SK-N-SH treated with all-trans-retinoic acid at 6 μM for 48 hours (cell line): ENCODE results near the gene LRBA.

ENCODE experiments used
- ATAC-seq: fragments of 200-7000 bp; cut with Tn5 transposase; 3 replicates; pipeline ENCODE4 v1.9.1; 2020; ENCODE audit warnings: mild to moderate bottlenecking, moderate library complexity
- BACH2 ChIP-seq: fragments of 250-450 bp; sonication (Bioruptor Pico); IDR thresholded peaks from 2 replicates; pipeline ENCODE4 v1.9.0; 2021; ENCODE audit warnings: mild to moderate bottlenecking, borderline replicate concordance
- ESRRG ChIP-seq: fragments of 250-450 bp; sonication (Bioruptor Pico); IDR thresholded peaks from 2 replicates; pipeline ENCODE4 v1.6.1; 2021; ENCODE audit warnings: mild to moderate bottlenecking
- GLIS3 ChIP-seq: fragments of 250-450 bp; sonication (Bioruptor Pico); IDR thresholded peaks from 2 replicates; pipeline ENCODE4 v1.5.0; 2020; ENCODE audit warnings: mild to moderate bottlenecking, moderate library complexity
- ISL1 ChIP-seq: fragments of 250-450 bp; sonication (Bioruptor Pico); IDR thresholded peaks from 2 replicates; pipeline ENCODE4 v2.1.2; 2022; ENCODE audit warnings: mild to moderate bottlenecking, moderate library complexity
- OSR1 ChIP-seq: fragments of 250-450 bp; sonication (Bioruptor Pico); IDR thresholded peaks from 2 replicates; pipeline ENCODE4 v1.8.0; 2022; ENCODE audit warnings: moderate library complexity, mild to moderate bottlenecking, inconsistent platforms
- PPARA ChIP-seq: fragments of 250-450 bp; sonication (Bioruptor Pico); IDR thresholded peaks from 2 replicates; pipeline ENCODE4 v1.5.0; 2020; ENCODE audit warnings: mild to moderate bottlenecking, borderline replicate concordance
- RARB ChIP-seq: fragments of 250-450 bp; sonication (Bioruptor Pico); IDR thresholded peaks from 2 replicates; pipeline ENCODE4 v1.8.0; 2021; ENCODE audit warnings: mild to moderate bottlenecking, moderate library complexity
- SNAI2 ChIP-seq: fragments of 250-450 bp; sonication (Bioruptor Pico); IDR thresholded peaks from 2 replicates; pipeline ENCODE4 v1.5.0; 2020; ENCODE audit warnings: mild to moderate bottlenecking, moderate library complexity
- TCF4 ChIP-seq: fragments of 250-450 bp; sonication (Bioruptor Pico); IDR thresholded peaks from 2 replicates; pipeline ENCODE4 v1.8.0; 2021; ENCODE audit warnings: mild to moderate bottlenecking, moderate library complexity, borderline replicate concordance
- TOX ChIP-seq: fragments of 250-450 bp; sonication (Bioruptor Pico); IDR thresholded peaks from 2 replicates; pipeline ENCODE4 v1.8.0; 2021; ENCODE audit warnings: mild to moderate bottlenecking, moderate library complexity, borderline replicate concordance
- ZC3H10 ChIP-seq: fragments of 250-450 bp; sonication (Bioruptor Pico); IDR thresholded peaks from 2 replicates; pipeline ENCODE4 v1.5.1; 2021; ENCODE audit warnings: mild to moderate bottlenecking, moderate library complexity
- ZFP3 ChIP-seq: fragments of 250-450 bp; sonication (Bioruptor Pico); IDR thresholded peaks from 2 replicates; pipeline ENCODE4 v1.5.0; 2020; ENCODE audit warnings: mild to moderate bottlenecking, moderate library complexity
- ZNF70 ChIP-seq: fragments of 450-650 bp; formaldehyde crosslinking; IDR thresholded peaks from 2 replicates; pipeline ENCODE4 v1.5.0; 2020; ENCODE audit warnings: mild to moderate bottlenecking, moderate library complexity
- ZNF8 ChIP-seq: fragments of 450-650 bp; formaldehyde crosslinking; IDR thresholded peaks from 2 replicates; pipeline ENCODE4 v1.5.0; 2020; ENCODE audit warnings: mild to moderate bottlenecking, moderate library complexity
- TF ChIP-seq, protein P1 (sequence below): fragments of 250-450 bp; sonication (Bioruptor Pico); IDR thresholded peaks from 2 replicates; pipeline ENCODE4 v1.5.1; 2021; ENCODE audit warnings: mild to moderate bottlenecking, moderate library complexity
- TF ChIP-seq, protein P2 (sequence below): fragments of 250-450 bp; sonication (Bioruptor Pico); IDR thresholded peaks from 2 replicates; pipeline ENCODE4 v1.5.1; 2020; ENCODE audit warnings: low read depth, mild to moderate bottlenecking, moderate library complexity
- TF ChIP-seq, protein P3 (sequence below): fragments of 250-450 bp; sonication (Bioruptor Pico); IDR thresholded peaks from 2 replicates; pipeline ENCODE4 v1.8.0; 2021; ENCODE audit warnings: low read depth, mild to moderate bottlenecking, moderate library complexity, borderline replicate concordance
- TF ChIP-seq, protein P4 (sequence below): fragments of 250-450 bp; sonication (Bioruptor Pico); IDR thresholded peaks from 2 replicates; pipeline ENCODE4 v1.5.0; 2020; ENCODE audit warnings: mild to moderate bottlenecking, moderate library complexity

Gene LRBA

DNA sequence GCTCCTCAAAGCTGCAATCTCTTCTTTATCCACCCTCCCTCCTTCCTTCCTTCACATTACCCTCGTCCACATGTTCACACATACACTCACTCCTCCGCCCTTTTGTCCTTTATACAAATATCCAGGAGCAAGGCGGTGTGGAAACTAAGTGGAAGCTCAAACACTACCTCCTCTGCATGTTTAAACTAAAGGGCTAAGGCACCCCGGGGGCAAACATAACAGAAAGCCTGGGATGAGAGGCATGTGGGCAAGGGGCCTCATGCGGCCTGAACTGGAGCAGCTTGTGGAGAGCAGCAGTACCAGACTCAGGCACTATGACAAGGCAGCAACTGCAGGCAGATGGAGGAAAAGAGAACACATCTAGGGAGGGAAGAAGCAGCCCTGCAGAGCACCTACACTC is 423.7 kb downstream of the LRBA start (continued):
- TF ChIP-seq ESRRG (CRISPR knock-in tag) (no peak), TCF4 (CRISPR knock-in tag) (no peak), SNAI2 (CRISPR knock-in tag) (no peak)

DNA sequence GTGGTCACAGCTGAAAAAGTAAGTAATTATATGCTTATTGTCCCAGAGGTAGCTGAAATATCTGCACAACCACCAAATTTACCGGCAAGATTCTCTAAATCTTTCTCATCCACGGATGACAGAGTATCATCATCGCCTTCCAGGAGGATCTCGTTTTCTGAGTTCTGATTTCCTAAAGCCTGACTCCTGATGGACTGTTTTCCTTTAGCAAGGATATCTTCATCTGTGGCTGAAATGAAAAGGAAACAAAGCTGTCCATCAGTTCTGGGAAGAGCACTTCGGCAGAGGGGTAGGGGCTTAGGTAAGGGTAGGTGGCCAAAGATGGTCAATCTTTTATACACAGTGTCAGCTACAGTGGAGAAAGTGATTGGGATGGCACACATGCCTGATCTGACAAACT is 424.5 kb downstream of the LRBA start:
- no peak for ATAC-seq
- TF ChIP-seq, protein P1, sequence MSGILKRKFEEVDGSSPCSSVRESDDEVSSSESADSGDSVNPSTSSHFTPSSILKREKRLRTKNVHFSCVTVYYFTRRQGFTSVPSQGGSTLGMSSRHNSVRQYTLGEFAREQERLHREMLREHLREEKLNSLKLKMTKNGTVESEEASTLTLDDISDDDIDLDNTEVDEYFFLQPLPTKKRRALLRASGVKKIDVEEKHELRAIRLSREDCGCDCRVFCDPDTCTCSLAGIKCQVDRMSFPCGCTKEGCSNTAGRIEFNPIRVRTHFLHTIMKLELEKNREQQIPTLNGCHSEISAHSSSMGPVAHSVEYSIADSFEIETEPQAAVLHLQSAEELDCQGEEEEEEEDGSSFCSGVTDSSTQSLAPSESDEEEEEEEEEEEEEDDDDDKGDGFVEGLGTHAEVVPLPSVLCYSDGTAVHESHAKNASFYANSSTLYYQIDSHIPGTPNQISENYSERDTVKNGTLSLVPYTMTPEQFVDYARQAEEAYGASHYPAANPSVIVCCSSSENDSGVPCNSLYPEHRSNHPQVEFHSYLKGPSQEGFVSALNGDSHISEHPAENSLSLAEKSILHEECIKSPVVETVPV (CRISPR knock-in tag), result no peak
- TF ChIP-seq, protein P2, sequence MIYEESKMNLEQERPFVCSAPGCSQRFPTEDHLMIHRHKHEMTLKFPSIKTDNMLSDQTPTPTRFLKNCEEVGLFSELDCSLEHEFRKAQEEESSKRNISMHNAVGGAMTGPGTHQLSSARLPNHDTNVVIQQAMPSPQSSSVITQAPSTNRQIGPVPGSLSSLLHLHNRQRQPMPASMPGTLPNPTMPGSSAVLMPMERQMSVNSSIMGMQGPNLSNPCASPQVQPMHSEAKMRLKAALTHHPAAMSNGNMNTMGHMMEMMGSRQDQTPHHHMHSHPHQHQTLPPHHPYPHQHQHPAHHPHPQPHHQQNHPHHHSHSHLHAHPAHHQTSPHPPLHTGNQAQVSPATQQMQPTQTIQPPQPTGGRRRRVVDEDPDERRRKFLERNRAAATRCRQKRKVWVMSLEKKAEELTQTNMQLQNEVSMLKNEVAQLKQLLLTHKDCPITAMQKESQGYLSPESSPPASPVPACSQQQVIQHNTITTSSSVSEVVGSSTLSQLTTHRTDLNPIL, result no peak
- TF ChIP-seq BACH2 (CRISPR knock-in tag), result no peak

DNA sequence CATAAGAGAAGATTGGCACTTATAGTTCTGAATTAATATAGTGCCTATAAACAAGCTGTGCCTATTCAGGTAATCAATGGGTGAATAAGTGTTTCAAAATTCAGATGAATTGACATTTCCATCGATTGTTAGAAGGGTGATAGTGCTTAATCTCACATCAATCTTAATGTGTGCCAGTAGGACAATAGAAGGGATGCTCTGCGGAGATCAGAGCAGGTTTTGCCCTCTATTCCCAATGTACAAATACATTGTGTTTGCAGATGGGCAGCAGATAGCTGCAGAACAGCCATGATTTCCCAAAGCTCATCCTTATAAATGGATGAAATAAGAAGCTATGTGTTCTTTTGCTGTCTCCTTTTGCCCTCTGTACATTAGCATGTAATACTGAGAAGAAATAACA is 425.9 kb downstream of the LRBA start:
- ATAC-seq, result no peak
- TF ChIP-seq, protein P3, sequence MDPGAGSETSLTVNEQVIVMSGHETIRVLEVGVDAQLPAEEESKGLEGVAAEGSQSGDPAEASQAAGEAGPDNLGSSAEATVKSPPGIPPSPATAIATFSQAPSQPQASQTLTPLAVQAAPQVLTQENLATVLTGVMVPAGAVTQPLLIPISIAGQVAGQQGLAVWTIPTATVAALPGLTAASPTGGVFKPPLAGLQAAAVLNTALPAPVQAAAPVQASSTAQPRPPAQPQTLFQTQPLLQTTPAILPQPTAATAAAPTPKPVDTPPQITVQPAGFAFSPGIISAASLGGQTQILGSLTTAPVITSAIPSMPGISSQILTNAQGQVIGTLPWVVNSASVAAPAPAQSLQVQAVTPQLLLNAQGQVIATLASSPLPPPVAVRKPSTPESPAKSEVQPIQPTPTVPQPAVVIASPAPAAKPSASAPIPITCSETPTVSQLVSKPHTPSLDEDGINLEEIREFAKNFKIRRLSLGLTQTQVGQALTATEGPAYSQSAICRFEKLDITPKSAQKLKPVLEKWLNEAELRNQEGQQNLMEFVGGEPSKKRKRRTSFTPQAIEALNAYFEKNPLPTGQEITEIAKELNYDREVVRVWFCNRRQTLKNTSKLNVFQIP, result no peak
- TF ChIP-seq OSR1 (CRISPR knock-in tag) (no peak), ISL1 (CRISPR knock-in tag) (no peak), RARB (CRISPR knock-in tag) (no peak), ZNF8 (CRISPR knock-in tag) (no peak), ZFP3 (CRISPR knock-in tag) (no peak), TCF4 (CRISPR knock-in tag) (no peak), PPARA (CRISPR knock-in tag) (no peak), GLIS3 (CRISPR knock-in tag) (no peak)
- TF ChIP-seq, protein P1 (CRISPR knock-in tag), result no peak
- TF ChIP-seq, protein P4, sequence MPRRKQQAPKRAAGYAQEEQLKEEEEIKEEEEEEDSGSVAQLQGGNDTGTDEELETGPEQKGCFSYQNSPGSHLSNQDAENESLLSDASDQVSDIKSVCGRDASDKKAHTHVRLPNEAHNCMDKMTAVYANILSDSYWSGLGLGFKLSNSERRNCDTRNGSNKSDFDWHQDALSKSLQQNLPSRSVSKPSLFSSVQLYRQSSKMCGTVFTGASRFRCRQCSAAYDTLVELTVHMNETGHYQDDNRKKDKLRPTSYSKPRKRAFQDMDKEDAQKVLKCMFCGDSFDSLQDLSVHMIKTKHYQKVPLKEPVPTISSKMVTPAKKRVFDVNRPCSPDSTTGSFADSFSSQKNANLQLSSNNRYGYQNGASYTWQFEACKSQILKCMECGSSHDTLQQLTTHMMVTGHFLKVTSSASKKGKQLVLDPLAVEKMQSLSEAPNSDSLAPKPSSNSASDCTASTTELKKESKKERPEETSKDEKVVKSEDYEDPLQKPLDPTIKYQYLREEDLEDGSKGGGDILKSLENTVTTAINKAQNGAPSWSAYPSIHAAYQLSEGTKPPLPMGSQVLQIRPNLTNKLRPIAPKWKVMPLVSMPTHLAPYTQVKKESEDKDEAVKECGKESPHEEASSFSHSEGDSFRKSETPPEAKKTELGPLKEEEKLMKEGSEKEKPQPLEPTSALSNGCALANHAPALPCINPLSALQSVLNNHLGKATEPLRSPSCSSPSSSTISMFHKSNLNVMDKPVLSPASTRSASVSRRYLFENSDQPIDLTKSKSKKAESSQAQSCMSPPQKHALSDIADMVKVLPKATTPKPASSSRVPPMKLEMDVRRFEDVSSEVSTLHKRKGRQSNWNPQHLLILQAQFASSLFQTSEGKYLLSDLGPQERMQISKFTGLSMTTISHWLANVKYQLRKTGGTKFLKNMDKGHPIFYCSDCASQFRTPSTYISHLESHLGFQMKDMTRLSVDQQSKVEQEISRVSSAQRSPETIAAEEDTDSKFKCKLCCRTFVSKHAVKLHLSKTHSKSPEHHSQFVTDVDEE (CRISPR knock-in tag), result no peak

DNA sequence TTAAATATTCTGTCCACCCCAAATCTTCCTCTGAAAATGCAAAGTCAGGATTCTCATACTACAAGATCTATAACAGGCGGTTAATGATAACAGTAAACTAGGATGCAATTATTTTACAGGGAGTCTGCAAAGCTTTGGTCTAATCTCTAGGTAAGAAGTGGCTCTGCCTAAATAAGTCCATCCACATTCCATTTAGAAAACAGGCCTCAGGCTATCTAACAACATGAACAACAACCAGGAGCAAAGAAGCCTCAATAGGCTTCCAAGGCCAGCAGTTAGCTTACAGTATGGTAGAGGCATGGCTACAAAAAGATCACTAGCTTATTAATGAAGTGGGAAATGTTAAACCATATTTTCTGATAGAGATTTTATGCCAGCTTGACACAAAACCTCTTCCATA is 426.8 kb downstream of the LRBA start:
- TF ChIP-seq BACH2 (CRISPR knock-in tag) (no peak), ZFP3 (CRISPR knock-in tag) (no peak), TOX (CRISPR knock-in tag) (no peak), GLIS3 (CRISPR knock-in tag) (no peak), SNAI2 (CRISPR knock-in tag) (no peak), ZNF8 (CRISPR knock-in tag) (no peak), ZNF70 (no peak), TCF4 (CRISPR knock-in tag) (no peak), ESRRG (CRISPR knock-in tag) (no peak), ZC3H10 (CRISPR knock-in tag) (no peak)
- TF ChIP-seq, protein P2, result no peak
- TF ChIP-seq, protein P1 (CRISPR knock-in tag), result no peak
- TF ChIP-seq, all 23 proteins: peak for 0
- ATAC-seq, result no peak
